Dedifferentiated amniotic fluid mesenchymal stem cell (primary cell): Measurements from ENCODE around the gene SF3B5.
"Not testable (repeated sequence)": the region's sequence is repeated elsewhere in the genome, so short reads cannot be mapped to it uniquely, and the experiment has no call there.

Experiments
- DNase-seq: peaks from one replicate; pipeline ENCODE4 v3.0.0-alpha.2; 2016; ENCODE audit errors: extremely low spot score

SF3B5 gene

DNA sequence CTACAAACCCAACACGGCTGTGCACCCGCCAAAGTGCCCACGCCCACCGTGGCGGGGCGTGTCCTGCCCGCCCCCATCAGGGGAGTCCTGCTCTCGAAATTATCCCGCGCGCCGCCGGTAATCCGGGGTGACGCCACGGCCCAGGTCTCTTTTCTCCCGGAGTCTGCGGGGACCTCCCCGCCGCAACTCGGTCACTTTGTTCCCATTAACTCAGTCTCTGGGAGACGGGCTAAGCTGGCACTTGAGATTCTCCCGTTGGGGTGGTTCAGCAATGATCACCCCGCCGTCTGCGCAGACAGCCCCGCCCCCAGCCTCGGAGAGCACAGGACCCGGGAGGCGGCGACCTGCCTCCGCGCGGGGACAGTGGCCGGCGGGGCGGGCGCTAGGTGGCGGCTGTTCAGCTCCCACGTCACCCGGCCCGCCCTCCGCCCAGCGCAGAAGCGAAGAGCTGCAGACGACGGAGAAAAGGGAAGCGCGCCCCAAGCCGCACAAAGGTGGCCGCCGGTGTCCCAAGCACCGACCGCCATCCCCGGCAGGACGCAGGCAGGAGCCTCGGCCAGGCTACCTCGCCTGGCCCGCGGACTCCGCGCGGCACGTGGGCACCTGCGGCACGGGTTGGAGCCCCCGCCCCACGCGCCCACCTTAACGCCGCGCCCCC lies 31.5 kb downstream of the SF3B5 start:
- no peak for DNase-seq

DNA sequence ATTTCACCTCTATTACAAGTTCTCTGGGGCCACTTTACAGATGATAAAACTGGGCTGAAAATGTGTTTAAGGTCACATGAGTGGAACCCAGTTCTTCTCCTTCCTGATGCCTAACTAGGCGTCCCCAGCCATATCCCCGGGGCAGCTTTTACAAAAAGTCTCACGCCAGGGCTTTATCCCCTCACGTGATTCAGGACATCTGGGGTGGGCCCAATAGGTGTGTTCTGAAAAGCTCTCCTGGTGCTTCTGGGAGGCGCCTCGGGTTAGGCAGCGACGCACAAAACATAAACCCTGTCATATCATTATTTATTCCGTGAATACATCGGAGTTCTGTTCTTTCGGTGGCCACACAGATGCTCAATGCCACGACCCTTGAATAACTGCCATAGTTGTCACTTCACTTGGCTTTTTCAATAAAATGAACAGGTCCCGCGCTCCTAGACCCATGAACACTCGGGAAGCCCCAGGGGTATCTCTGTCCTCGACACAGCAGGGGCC lies 32.1 kb downstream of the SF3B5 start:
- no peak for DNase-seq

DNA sequence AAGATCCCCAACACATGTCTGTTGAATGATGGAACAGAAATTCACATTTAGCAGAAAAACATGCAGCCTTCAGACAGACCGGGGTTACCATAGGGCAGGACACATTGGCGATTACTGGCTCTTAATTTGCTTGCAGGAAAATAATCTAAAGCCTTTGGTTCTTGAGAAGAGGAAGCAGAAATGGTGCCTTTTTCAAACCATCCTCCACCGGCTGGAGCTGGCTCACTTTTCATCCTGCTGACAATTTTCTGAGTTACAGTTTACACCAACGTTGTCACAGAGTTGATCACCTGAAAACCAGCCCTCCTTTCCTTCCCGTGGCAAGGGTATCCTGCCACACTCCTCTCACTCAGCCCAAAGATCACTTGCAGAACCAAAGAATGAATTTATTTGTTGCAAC lies 32.6 kb downstream of the SF3B5 start:
- no peak for DNase-seq

DNA sequence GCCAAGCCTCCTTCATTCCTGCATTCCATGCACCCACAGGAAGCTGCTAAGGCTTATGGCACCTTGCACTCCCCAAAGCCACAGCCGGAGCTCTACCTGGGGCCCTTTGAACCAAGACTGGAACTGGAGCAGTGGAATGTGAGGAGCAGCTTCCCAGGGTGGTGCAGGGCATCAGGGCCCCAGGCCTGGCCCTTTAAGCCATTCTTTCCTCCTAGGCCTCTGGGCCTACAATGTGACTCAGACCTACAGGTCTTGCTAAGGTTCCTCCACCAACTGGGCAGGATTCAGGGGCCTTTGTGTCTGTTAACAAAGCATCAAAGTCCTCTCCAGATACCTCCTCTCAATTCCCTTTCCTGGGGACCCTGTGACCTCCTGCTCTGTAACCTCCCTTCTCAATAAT lies 36.2 kb downstream of the SF3B5 start:
- DNase-seq, result peak; percentile 12

DNA sequence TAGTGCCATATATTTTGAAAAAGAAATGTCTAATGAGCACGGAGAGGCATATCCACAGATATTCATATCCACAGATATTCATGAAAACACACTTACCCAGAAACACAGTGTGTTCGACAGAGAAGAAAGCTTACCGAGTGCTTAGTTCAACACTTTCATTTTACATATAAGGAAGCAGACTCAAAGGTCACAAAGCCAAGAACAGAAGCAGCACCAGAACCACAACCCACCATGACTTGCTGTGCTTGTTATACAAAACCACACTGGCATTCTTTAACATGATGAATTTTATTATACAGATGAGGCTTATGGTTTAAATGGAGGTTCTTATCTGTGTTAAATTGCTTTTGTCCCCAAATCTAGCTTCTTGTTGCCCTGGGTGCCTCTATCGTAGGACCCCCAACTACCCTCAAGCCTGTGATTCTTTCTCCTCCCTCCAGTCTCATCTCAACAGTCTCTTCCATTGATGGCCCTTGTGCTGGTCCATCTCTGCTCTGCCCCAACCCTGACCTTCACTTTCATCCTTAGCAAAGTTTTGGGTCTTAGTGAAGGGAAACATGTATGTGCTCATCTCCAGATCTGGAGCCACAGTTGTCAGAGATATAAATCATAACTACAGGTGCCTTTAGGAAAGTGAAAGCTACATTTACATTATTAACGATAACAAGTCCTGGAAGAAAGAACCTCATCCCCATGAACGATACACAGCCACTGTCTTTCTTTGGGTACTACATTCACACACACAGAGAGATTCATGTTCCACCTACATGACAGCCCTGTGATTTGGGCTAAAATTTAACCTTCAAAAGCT lies 40.0 kb downstream of the SF3B5 start:
- DNase-seq, result no peak

DNA sequence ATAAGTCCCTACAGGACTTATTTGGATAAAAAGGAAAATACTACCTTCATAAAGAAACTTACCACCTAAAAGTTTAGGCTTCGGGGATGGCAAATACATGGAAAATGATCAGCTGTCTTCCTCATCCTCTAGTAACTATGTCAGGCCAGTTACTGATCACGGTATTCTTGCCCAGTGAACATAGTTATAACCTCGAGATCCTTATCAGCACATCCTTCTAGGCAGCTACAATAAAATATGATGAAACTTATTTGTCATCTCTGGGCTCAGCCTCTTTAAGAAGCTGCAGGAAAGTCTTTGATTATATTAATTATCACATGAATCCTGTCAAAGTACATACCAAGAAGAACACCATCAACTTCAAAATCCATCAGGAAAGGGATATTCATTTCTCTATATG lies 41.8 kb downstream of the SF3B5 start:
- no peak for DNase-seq

DNA sequence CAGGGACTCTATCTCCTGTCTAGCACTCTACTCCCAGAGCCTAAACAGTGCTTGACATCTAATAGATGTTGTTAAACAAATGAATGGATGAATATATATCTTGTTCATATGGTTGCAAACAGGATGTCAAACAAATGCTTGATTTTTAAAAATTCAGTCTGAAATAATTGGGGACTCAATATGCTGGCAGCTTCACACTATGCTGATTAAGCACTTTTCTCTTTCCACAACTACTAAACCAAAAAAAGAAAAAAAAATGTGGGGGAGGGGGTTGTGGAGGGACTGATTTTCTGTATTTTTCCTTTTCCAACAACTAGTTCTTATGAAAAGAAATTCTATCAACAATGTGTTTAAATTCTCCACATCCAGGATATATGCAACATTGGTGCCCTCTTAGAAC lies 42.9 kb downstream of the SF3B5 start:
- DNase-seq, result no peak

DNA sequence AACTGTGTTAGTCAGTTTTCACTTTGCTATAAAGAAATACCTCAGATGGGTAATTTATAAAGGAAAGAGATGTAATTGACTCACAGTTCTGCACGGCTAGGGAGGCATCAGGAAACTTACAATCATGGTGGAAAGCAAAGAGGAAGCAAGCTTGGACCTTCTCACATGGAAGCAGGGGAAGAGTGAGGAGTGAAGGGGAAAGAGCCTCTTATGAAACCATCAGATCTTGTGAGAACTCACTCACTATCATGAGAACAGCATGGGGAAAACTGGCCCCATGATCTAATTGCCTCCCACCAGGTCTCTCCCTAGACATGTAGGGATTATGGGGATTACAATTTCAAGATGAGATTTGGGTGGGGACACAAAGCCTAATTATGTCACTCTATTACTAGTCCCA lies 46.0 kb downstream of the SF3B5 start:
- no peak for DNase-seq

DNA sequence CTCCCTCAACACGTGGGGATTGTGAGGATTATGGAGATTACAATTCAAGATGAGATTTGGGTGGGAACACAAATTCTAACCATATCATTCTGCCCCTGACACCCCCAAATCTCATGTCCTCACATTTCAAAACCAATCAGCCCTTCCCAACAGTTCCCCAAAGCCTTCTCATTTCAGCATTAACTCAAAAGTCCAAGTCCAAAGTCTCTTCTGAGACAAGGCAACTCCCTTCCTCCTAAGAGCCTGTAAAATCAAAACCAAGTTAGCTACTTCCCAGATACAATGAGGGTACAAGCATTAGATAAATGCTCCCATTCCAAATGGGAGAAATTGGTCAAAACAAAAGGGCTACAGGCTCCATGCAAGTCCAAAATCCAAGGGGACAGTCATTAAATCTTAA lies 47.7 kb downstream of the SF3B5 start:
- no peak for DNase-seq

DNA sequence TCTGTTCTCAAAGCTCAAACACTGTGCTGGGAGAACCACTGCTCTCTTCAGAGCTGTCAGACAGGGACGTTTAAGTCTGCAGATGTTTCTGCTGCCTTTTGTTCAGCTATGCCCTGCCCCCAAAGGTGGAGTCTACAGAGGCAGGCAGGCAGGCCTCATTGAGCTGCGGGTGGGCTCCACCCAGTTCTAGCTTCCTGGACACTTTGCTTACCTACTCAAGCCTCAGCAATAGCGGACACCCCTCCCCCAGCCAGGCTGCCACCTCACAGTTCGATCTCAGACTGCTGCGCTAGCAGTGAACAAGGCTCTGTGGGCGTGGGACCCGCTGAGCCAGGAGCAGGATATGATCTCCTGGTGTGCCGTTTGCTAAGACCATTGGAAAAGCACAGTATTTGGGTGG lies 48.7 kb downstream of the SF3B5 start:
- not testable (repeated sequence) for DNase-seq

DNA sequence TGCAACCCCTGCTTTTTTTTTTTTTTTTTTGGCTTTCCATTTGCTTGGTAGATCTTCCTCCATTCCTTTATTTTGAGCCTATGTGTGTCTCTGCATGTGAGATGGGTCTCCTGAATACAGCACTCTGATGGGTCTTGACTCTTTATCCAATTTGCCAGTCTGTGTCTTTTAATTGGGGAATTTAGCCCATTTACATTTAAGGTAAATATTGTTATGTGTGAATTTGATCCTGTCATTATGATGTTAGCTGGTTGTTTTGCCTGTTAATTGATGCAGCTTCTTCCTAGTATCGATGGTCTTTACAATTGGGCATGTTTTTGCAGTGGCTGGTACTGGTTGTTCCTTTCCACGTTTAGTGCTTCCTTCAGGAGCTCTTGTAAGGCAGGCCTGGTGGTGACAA lies 50.4 kb downstream of the SF3B5 start:
- DNase-seq, result not testable (repeated sequence)
